ENCODE results near the gene MBNL2.

The MBNL2 gene

DNA sequence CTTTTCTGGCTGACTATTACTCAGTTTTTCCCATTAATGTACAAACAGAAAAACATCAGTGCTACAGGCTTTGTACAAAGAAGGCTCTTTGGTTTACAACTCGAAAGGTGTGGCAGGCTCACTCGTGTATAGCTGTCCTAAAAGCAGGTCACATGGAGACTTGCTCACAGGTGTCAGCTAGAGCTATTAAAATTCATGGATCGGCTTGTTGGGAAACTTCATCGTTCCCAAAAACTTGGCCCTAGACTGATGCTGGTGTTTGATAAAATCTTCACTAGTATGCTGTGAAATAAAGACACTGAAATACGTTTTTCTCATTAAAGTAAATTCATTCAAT is 64.9 kb downstream of the MBNL2 start:
- no peaks in the 10 kb centered on the region for H4K20me1 ChIP-seq (ENCODE audit: low read depth, low read length)
- H3K4me3 ChIP-seq (ENCODE audit: insufficient read depth, low read length, poor library complexity, severe bottlenecking) = no peak overlapping the region
- no peak overlapping the region for H3K27ac ChIP-seq (ENCODE audit: low read depth, low read length)
- H3K4me2 ChIP-seq (ENCODE audit: low read depth, low read length, poor library complexity, severe bottlenecking) = no peak overlapping the region
- no peak overlapping the region for H3K9ac ChIP-seq (ENCODE audit: low read length)
- no peak overlapping the region for H2AFZ ChIP-seq (ENCODE audit: low read depth, low read length, severe bottlenecking)
- H3F3A ChIP-seq (ENCODE audit: insufficient read depth) = no peaks in the 10 kb centered on the region
- no peaks in the 10 kb centered on the region for H3K9me3 ChIP-seq (ENCODE audit: insufficient read depth, low read length)
- TF ChIP-seq EZH2phosphoT487 (conservative IDR thresholded peaks at IDR 0.05; ENCODE audit: low read length) (no peak), CTCF (IDR thresholded peaks at IDR 0.05; ENCODE audit: insufficient read depth, low read length, poor library complexity, severe bottlenecking) (no peak)
- no peaks in the 10 kb centered on the region for H3K9me2 ChIP-seq (replicated peaks; ENCODE audit: insufficient read depth, low read length)
- H3K36me3 ChIP-seq (ENCODE audit: low read length) = no peaks in the 10 kb centered on the region
- no peaks in the 10 kb centered on the region for H3K27me3 ChIP-seq (ENCODE audit: low read length)
- no peaks in the 10 kb centered on the region for H3K79me2 ChIP-seq (ENCODE audit: insufficient read depth, low read length)

DNA sequence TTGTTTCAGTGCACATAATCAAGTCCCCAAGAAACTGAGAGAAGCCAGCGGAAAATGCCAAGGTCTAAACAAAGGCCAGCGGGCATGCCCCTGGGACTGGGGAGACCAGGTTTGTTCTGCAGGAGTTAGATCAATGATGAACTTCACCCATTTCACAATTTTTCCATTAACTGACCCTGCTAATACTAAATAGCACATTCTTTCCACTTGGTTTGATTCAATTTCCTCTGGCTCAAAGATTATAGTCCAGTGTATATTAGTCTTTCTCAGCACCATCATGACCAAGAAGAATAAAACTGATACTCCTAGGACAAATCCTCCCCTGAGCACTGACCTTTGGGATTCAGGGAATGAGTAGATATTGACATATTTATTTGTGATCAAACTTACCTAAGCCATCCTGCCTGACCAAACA is 66.4 kb downstream of the MBNL2 start:
- H4K20me1 ChIP-seq (ENCODE audit: low read depth, low read length) = no peaks in the 10 kb centered on the region
- H3K27ac ChIP-seq (ENCODE audit: low read depth, low read length) = no peak overlapping the region
- no peaks in the 10 kb centered on the region for H3K36me3 ChIP-seq (ENCODE audit: low read length)
- H3K79me2 ChIP-seq (ENCODE audit: insufficient read depth, low read length) = no peaks in the 10 kb centered on the region
- no peaks in the 10 kb centered on the region for H3F3A ChIP-seq (ENCODE audit: insufficient read depth)
- no peaks in the 10 kb centered on the region for H3K27me3 ChIP-seq (ENCODE audit: low read length)
- H3K4me3 ChIP-seq (ENCODE audit: insufficient read depth, low read length, poor library complexity, severe bottlenecking) = no peak overlapping the region
- no peak overlapping the region for H2AFZ ChIP-seq (ENCODE audit: low read depth, low read length, severe bottlenecking)
- no peaks in the 10 kb centered on the region for H3K9me2 ChIP-seq (replicated peaks; ENCODE audit: insufficient read depth, low read length)
- H3K4me2 ChIP-seq (ENCODE audit: low read depth, low read length, poor library complexity, severe bottlenecking) = no peak overlapping the region
- H3K9ac ChIP-seq (ENCODE audit: low read length) = no peak overlapping the region
- TF ChIP-seq CTCF (IDR thresholded peaks at IDR 0.05; ENCODE audit: insufficient read depth, low read length, poor library complexity, severe bottlenecking) = no peak
- no peak for TF ChIP-seq EZH2phosphoT487 (conservative IDR thresholded peaks at IDR 0.05; ENCODE audit: low read length)
- H3K9me3 ChIP-seq (ENCODE audit: insufficient read depth, low read length) = no peaks in the 10 kb centered on the region

DNA sequence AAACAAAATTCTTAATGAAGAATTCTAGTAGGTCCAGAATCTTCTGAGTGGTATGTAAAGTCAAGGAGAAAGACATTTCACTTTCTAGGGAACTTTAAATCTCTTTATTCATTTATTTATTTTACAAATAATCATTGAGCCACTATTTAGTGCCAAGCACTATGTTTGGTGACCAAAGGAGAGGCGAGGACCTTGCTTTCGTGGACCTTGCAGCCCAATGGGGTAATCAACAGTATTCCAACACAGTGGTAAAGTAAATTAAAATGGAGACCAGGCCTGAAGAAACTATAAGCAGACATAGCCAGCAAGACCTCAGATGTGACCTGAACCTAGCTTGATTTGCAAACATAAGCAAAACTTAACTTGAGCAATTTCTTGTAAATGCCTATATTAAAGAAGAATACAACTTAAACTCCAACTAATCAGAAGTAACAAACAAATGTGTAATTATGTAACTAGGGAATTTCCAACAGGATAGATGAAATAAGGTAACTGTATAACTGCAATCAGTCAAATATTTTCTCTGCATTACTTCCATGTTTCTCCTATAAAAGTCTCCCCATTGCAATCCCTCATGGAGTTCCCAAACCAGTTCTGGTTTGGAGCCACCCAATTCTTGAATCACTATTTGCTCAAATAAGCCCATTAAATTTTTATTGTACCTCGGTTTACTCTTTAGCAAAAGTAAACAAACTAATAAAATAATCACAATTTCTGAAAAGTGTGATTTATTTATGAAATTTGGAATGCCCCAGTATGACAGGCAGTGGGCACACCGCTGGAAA is 67.6 kb downstream of the MBNL2 start:
- Histone ChIP-seq H3K4me3 (ENCODE audit: insufficient read depth, low read length, poor library complexity, severe bottlenecking) (no peak overlapping the region), H4K20me1 (ENCODE audit: low read depth, low read length) (no peaks in the 10 kb centered on the region), H3K27me3 (ENCODE audit: low read length) (no peaks in the 10 kb centered on the region), H3K36me3 (ENCODE audit: low read length) (no peaks in the 10 kb centered on the region), H3K9me2 (replicated peaks; ENCODE audit: insufficient read depth, low read length) (no peaks in the 10 kb centered on the region), H3K27ac (ENCODE audit: low read depth, low read length) (no peak overlapping the region), H3K9ac (ENCODE audit: low read length) (no peak overlapping the region), H3K4me2 (ENCODE audit: low read depth, low read length, poor library complexity, severe bottlenecking) (no peak overlapping the region), H3F3A (ENCODE audit: insufficient read depth) (no peaks in the 10 kb centered on the region), H3K9me3 (ENCODE audit: insufficient read depth, low read length) (no peaks in the 10 kb centered on the region), H3K79me2 (ENCODE audit: insufficient read depth, low read length) (no peaks in the 10 kb centered on the region), H2AFZ (ENCODE audit: low read depth, low read length, severe bottlenecking) (no peak overlapping the region)
- TF ChIP-seq EZH2phosphoT487 (conservative IDR thresholded peaks at IDR 0.05; ENCODE audit: low read length) = no peak
